ENCODE measurements around the gene OOSP3.
"Not testable (repeated sequence)": the region's sequence is repeated elsewhere in the genome, so short reads cannot be mapped to it uniquely, and the experiment has no call there.

OOSP3 gene, protein sequence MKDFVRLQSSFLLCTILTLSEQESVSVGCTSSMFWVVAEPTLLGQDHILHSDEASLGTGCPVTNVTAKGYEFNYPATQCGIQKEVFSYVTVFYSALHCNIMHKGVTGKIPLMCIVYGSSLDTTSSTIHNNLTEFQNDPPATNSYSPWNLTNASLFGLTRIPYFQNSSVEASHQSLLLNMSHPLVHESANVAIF

DNA sequence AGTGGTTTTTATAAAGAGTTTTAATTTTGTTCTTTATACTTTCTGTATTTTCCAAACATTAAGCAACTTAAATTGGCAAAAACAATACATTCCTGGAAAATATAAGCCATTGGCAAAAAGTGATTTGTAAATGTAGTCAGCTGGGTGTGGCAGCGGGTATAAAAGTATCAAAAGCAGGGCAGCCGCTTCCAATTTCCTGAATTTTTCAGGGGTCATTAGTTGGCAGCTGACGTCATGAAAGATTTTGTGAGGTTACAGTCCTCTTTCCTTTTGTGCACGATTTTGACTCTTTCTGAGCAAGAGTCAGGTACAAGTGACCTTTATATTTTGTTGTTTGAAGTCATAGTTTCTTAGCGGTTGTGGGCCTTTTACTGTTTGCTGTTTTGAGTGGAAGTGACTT lies at the start of gene OOSP3:
Gene OOSP3, plus strand, starts transcription at position 208 of the 400 bp plus-strand sequence. Its CDS starts 27 bp downstream, at position 235.
- DNase-seq, result no peak

DNA sequence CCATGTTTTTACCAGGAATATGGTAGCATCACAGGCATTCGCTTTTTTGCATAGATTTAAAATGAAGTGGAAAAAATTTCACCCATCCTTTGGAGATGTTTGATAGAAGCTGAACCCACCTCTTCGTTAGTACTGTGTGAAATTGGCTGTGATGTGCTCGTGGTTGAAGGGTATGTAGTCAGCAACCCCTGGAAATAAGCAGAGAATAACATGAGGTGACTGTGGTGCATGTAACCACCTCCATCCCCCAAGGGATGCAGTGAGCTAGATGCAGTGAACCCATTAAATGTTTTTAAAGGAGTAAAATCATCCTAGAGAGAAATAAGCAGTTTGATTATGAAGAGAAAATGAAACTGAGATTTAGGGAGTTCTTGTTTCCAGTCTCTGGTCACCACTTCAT lies 49.2 kb upstream of the OOSP3 start:
- no peak for DNase-seq

DNA sequence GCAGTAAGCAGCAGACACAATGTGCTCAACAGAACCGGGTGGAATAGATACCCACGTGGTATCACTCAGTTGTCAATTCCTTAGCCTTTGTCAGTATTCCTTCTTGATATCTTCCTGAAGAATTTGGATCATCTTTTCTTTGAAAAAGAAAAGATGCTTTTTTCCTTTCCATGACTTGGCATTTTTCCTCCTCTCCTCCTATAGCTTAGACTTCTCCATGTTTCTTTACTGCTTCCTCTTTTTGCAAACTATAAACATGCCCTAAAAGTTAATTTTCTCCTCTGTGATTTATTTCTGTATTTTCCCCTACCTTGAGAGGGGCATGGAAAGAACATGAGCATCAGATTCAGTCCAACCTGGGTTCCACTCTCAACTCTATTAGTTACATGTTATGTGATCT lies 45.0 kb upstream of the OOSP3 start:
- DNase-seq, result no peak

DNA sequence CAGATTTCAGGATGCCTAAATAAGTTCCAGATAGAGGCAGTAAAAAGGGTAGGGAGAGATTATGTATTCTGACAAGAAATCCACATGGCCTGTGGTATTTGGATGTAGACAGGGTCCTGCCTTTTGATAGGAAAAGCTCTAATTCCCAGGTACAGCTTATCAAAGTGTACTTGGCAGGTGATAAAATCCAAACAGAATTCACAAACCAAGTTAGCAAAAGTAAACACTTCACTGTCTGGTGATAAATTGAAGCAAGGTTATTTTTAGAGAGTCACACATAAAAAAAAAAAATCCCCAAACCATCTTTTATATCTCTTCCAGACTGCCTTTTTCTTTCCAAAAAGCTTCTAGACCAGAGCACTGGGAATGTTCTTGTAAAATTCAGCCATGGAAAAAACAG lies 39.0 kb upstream of the OOSP3 start:
- no peak for DNase-seq

DNA sequence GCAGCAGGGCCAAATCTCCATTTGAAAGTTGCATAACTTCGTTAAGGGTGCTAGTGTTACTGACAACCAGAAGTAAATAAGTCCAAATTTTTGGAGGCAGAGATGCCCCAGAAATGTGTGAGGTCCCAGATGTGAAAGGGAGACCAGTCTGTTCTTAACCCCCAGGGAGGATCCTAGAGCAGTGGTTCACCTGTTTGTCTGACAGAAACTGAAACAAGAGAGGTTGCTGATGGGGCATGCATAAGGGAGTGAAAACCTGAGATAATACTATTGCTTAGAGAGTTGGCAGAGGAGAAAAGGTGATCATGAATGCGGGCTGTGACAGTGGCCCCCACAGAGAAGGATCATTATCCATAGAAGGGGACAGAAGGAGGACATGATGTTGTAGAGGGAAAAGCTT lies 37.1 kb upstream of the OOSP3 start:
- no peak for DNase-seq

DNA sequence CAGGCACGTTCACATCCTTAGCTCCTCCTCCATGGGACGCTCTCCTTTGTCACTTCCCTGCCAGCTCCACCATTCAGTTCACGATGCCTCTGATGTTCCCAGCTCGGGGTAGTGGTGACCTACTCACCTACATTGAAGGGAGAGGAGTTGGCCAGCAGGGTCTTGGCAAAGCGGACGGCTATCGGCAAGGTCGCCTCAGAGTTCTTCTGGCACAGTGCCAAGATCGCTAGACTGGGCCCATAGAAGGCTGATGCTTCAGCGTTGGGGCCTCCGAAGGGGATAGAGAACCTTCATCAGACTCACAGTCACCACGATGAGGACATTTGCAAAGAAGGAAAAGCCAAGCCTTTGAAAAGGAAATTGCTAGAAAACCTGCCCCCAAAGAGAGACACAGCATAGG lies 36.3 kb upstream of the OOSP3 start:
- no peak for DNase-seq

DNA sequence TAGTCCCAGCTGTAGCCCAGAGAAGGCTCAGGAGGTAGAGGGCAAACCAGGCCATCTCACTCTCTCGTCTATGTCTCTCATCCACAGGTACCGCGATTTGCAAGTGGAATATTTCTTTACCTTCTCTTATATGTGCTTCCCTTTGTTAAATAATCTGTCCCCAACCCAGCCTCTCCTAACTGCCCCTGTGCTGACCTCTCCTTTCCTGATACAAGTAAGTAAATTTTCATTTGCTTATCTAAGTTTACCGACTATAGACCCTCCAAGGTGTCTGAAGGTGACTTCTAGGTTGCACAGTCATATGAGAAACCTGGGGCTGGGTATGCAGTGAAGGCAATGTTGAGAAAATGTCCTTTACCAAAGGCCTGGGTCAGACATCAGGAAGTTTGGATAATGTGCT lies 33.2 kb upstream of the OOSP3 start, which contains the start of gene CBLIF:
Gene CBLIF, minus strand, starts transcription at position 101 of the 400 bp plus-strand sequence. Its CDS starts 46 bp downstream, at position 55.
- no peak for DNase-seq

DNA sequence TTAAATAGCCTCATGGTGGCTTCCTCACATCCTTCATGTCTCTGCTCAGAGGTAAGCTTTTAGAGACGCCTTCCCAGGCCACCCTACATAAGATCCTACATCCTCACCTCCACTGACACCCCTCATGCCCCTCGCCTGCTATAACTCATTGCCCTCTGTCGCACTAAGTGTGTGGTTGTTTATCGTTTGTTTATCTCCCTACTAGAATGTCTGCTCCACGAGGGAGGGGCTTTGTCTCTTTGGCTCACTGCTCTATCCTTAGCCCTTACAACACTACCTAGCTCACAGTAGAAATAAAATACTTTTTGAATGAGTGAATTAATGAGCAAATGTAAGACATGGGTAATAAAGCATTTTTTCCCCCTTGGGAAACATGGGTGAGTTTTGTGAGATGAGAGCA lies 32.0 kb upstream of the OOSP3 start:
- DNase-seq, result no peak

DNA sequence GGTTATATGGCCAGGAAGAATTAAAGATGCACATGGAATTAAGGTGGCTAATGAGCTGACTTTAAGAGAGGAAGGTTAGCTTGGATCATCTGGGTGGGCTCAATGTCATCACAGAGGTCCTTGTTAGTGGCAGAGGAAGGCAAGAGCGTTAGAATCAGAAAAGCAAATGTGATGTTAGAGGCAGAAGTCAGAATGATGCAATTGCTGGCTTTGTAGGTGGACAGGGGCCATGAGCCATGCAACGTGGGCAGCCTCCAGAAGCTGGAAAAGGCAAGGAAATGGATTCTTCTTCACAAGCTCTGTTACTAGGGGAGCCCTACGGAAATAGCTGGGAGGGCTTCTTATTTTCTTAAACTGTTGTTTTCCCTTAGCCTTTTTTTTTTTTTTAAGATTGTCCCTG lies 31.0 kb upstream of the OOSP3 start:
- no peak for DNase-seq

DNA sequence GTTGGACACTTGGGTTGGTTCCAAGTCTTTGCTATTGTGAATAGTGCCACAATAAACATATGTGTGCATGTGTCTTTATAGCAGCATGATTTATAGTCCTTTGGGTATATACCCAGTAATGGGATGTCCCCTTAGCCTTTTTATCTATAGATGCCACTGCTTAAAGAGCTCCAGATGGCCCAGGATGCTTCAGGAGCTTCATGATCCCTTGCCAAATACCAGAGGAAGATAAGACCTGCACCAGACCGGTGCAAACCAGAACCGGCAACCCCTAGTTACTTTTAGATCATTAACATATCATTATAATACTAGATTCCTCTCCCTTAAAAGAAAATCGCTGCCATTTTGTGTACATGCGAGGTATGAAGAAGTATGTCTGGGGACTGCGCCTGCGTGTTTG lies 30.1 kb upstream of the OOSP3 start:
- DNase-seq, result not testable (repeated sequence)

DNA sequence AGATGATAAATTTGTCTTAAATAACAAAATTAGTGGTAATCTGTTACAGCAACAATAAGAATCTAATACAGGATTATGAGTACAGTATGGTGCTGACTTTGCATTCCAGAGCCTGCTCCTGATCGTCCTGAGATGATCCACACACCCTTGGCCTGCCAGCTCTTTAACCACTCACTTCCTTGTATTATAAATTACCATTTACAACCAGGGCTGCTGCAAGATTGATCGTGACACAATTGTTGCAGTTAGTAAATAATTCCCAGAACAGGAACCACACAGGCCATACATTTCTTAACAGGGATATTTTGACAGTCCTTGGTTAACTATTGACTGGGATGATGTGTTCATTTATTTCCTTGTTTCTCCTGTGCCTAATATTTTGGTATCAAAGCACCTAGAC lies 29.5 kb upstream of the OOSP3 start:
- no peak for DNase-seq

DNA sequence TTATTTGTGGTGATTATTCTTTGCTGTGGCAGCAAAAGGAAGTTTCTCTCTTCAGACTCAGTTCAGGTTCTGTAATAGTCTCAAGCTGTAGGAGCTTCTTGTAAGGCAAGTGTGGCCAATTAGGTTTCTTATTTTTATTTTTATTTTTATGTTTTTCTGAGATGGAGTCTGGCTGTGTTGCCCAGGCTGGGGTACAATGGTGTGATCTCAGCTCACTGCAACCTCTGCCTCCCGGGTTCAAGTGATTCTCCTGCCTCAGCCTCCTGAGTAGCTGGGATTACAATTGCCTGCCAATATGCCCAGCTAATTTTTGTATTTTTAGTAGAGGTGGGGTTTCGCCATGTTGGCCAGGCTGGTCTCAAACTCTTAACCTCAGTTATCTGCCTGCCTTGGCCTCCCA lies 29.0 kb upstream of the OOSP3 start:
- not testable (repeated sequence) for DNase-seq

DNA sequence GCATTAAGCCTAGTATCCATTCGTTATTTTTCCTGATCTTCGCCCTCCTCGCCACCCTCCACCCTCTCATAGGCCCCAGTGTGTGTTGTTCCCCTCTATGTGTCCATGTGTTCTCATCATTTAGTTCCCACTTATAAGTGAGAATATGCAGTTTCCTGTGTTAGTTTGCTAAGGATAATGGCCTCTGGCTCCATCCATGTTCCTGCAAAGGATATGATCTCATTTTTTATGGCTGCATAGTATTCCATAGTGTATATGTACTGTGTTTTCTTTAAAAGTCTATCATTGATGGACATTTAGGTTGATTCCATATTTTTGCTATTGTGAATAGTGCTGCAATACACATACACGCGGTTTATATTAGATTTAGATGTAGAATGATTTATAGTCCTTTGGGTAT lies 27.2 kb upstream of the OOSP3 start:
- DNase-seq, result not testable (repeated sequence)

DNA sequence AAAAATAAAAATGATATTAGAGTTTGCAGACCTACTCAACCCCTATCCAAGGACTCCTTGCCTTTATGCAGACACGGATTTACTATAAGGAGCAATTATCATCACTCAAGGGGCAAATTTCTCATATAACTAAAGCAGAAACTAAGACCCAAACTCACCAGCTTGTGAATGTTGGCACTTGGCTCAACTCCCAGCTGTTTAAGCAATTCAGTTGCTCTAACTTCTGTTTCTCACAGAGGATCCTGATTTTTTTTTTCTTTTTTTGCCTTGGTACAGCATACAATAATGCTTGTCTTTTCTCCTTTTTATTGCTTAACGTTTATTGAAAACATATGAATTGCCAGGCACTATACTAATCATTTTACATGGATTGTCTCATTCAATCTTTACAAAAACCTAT lies 23.7 kb upstream of the OOSP3 start:
- DNase-seq, result no peak

DNA sequence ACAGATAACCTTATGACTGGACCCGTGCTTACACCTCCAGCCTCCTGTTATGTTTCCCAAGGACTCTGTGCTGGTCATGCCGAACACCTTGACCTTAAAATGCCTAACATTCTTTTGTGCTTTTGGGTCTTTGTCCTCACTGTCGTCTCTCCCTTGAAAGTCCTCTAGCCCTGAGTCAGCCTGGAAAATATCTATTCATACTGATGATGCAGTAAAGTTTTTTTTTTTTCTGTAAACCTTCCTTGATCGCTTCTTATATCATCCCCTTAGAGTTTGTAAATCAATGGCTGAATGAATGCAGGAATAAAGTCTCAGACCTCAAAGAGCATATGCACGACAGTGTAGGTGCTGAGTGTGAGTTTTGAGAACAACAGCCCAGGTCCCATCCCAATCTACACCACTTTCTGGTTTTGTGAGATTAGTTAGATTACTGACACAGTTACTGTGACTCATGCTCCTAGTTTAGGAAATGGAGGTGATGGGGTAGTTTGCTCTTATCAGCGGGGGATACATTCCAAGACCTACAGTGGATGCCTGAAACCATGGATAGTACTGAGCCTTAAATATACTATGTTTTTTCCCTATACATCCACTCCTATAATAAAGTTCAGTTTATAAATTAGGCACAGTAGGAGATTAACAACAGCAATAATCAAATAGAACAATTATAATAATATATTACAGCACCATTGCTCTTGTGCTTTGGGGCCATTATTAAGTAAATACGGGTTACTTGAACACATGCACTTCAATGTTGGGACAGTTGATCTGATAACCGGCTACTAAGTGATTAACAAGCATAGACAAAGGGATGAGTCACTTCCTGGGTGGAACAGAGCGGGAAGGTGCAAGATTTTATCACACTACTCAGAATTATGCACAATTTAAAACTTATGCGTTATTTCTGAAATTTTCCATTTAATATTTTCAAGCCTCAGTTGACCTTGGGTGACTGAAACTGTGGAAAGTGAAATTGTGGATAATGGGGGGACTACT lies 20.8 kb upstream of the OOSP3 start:
- no peak for DNase-seq

DNA sequence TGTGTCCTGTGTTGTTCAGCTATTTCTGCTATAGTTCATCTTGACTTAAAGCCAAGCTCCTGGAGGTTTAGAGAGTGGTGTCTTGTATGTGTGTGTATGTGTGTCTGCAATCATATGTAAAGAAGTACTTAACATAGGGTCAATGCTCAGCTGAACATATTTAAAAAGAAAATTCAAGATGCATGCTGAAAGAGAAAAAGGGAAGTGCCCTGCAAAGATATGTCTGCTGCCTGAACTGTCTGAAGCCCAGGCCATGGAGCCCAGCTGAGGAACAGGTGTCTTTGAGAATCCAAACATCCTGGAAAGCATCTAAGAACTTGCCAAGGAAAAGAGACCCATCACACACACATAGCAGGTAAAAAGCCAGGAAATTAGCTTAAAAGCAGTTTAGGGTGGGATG lies 18.9 kb upstream of the OOSP3 start:
- DNase-seq, result no peak

DNA sequence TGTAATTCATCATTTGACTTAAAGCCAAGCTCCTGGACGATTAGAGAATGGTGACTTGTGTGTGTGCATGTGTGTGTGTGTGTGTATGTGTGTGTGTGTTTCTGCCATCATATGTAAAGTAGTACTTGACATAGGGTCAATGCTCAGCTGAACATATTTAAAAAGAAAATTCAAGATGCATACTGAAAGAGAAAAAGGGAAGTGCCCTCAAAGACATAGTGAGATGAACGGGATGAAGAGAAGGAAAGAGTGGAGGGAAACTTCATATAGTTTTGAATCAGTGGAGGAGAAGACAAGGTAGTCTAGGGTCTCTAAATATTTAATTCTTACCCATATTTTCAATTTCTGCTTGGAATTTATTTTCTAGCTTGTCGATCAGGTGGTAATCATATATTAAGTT lies 16.3 kb upstream of the OOSP3 start:
- DNase-seq, result no peak

DNA sequence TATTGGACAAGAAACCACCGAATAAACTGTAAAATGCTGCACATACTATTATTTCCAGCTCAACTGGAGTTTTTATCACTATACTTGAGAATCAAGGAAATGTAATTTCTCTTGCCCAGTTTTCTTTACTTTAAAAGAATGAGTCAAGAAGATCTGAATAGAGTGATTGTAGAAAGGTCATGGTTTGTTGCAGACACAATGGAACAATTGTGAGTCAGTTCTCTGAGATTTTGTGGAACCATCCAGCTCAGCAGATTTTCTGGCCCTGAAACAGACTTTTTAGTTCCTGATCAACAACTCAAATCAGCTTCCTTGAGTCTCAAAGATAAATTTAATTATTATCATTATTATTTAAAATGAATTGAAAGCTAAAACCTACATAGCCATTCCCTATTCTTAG lies 13.6 kb upstream of the OOSP3 start:
- DNase-seq, result no peak

DNA sequence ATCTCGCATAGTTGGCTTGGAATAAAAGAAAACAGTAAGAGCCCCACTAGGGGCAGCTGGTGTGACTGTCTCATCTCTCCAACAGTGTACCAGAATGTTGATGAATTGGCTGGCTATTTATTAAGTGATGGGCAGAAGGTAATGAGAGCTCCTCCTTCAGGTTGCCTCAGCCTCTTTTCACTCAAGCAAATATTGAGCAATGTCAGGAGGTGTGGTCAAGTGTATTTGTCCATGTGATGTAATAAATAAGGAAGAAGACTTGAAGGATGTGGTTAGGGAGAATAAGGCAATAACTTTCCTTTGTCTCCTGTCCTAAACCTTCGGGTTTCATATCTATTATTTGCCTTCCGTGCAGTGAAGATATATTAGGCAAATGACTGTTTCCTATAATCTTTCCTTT lies 12.2 kb upstream of the OOSP3 start, which contains the start of gene TCN1:
Gene TCN1, minus strand, starts transcription at position 91 of the 400 bp plus-strand sequence. Its CDS starts 17 bp downstream, at position 74.
- no peak for DNase-seq

DNA sequence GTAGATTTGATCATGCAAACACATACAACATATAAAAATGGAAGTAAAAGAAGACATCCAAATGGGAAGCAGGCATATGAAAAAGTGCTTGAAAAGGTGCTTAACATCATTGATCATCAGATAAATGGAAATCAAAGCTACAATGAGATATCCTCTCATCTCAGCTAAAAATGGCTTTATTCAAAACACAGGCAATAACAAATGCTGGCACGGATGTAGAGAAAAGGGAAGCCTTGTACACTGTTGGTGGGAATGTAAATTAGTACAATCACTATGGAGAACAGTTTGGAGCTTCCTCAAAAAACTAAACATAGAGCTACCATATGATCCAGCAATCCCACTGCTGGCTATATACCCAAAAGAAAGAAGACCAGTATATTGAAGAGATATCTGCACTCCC lies 11.7 kb upstream of the OOSP3 start:
- DNase-seq, result no peak

DNA sequence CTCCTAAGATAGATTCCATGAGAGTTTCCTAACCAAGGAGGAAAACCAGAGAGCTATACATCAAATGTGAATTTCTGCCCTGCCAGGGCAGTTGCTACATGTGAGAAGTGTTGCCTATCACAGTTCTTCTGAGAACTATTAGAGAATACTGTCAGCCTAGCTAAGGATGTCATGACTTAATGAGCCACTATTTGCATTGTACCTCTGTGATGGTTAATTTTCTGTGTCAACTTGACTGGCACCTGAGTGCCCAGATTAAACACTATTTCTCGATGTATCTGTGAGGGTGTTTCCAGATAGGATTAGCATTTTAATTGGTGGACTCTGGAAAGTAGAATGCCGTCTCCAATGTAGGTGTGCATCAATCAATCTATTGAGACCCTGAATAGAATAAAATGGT lies 10.6 kb upstream of the OOSP3 start:
- DNase-seq, result no peak

DNA sequence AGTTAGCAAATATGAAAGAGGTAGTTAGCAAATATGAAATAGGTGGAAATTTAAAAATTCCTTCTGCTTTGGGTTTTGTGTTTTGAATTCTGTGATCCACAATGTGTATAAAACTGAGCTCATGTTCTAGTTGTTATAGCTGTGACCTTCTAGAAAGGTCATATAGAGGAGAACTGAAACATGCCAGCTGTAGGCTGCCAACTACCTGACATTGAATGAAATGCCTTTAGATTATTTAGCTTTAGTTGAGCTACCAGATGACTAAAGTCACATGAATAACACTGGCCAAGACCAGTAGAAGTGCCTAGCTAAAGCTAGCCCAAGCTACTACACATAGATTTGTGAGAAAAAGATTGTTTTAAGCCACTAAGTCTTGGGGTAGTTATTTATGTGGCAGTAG lies 6.5 kb upstream of the OOSP3 start:
- no peak for DNase-seq

DNA sequence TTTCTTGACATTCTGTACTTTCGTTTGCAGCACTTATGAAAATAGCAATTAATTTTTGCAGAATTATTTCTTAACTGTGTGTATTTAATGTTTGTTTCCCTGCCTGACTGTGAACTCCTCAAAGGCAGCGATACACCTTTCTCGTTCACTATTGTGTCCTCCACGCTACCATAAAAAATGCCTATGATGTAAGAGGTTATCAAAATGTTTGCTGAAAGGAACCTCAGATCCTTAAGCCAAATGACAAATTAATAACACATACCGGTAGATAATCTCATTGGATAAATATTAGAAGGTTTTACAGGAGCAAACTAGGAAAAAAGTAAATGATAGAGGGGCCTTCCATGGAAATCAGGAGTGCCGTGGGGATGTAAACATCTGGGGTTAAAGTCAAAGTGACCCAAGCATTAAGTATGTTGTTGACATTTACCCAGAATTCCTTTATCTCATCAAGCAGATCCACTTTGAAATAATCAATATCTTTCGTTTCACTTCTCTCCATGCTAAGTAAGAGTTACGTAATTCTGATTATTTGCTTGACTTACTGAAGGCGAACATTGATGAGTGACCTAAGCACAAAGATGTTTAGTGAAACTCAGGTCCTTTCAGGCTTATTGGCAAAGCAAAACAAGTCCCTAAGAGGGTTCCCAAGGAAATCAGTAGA lies 2.6 kb upstream of the OOSP3 start:
- no peak for DNase-seq

DNA sequence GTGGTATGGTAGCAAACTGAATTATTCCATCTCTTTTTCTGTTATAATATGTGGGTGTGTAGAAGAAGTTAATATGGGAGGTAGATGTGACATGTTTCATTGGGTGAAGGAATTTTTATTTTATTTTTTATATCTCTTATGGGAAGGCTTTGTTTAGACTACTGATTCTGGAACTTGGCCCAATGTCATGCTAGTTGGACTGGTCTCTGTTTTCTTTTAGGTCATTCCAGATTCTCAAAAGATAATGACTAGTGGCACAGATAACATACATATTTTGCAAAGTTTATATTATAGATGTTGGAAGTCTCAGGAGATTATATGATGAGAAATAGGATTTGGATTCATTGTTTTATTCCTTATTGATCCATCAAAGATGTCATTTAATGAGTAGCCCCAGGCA lies 1.3 kb upstream of the OOSP3 start:
- no peak for DNase-seq

Data from NCI-H146 (cell line).